SK-N-SH treated with all-trans-retinoic acid at 6 μM for 48 hours (cell line): Measurements from ENCODE around the gene CLHC1.

Experiments used
- ARNTL ChIP-seq: fragments of 450-650 bp; formaldehyde crosslinking; IDR thresholded peaks from 2 replicates; pipeline ENCODE4 v1.5.0; 2020; ENCODE audit warnings: low read depth, mild to moderate bottlenecking, moderate library complexity, borderline replicate concordance
- BACH2 ChIP-seq: fragments of 250-450 bp; sonication (Bioruptor Pico); IDR thresholded peaks from 2 replicates; pipeline ENCODE4 v1.9.0; 2021; ENCODE audit warnings: mild to moderate bottlenecking, borderline replicate concordance
- CREB5 ChIP-seq: fragments of 250-450 bp; sonication (Bioruptor Pico); IDR thresholded peaks from 2 replicates; pipeline ENCODE4 v1.5.1; 2020; ENCODE audit warnings: low read depth, mild to moderate bottlenecking, moderate library complexity
- ESRRG ChIP-seq: fragments of 250-450 bp; sonication (Bioruptor Pico); IDR thresholded peaks from 2 replicates; pipeline ENCODE4 v1.6.1; 2021; ENCODE audit warnings: mild to moderate bottlenecking
- ISL1 ChIP-seq: fragments of 250-450 bp; sonication (Bioruptor Pico); IDR thresholded peaks from 2 replicates; pipeline ENCODE4 v2.1.2; 2022; ENCODE audit warnings: mild to moderate bottlenecking, moderate library complexity
- OSR1 ChIP-seq: fragments of 250-450 bp; sonication (Bioruptor Pico); IDR thresholded peaks from 2 replicates; pipeline ENCODE4 v1.8.0; 2022; ENCODE audit warnings: moderate library complexity, mild to moderate bottlenecking, inconsistent platforms
- RARB ChIP-seq: fragments of 250-450 bp; sonication (Bioruptor Pico); IDR thresholded peaks from 2 replicates; pipeline ENCODE4 v1.8.0; 2021; ENCODE audit warnings: mild to moderate bottlenecking, moderate library complexity
- TOX ChIP-seq: fragments of 250-450 bp; sonication (Bioruptor Pico); IDR thresholded peaks from 2 replicates; pipeline ENCODE4 v1.8.0; 2021; ENCODE audit warnings: mild to moderate bottlenecking, moderate library complexity, borderline replicate concordance
- ZC3H10 ChIP-seq: fragments of 250-450 bp; sonication (Bioruptor Pico); IDR thresholded peaks from 2 replicates; pipeline ENCODE4 v1.5.1; 2021; ENCODE audit warnings: mild to moderate bottlenecking, moderate library complexity
- ZFP3 ChIP-seq: fragments of 250-450 bp; sonication (Bioruptor Pico); IDR thresholded peaks from 2 replicates; pipeline ENCODE4 v1.5.0; 2020; ENCODE audit warnings: mild to moderate bottlenecking, moderate library complexity
- ZNF565 ChIP-seq: fragments of 450-650 bp; formaldehyde crosslinking; conservative IDR thresholded peaks from 2 replicates; pipeline ENCODE4 v1.5.0; 2020; ENCODE audit warnings: low read depth, mild to moderate bottlenecking, moderate library complexity
- ZNF8 ChIP-seq: fragments of 450-650 bp; formaldehyde crosslinking; IDR thresholded peaks from 2 replicates; pipeline ENCODE4 v1.5.0; 2020; ENCODE audit warnings: mild to moderate bottlenecking, moderate library complexity
- TF ChIP-seq, protein P1 (sequence below): fragments of 250-450 bp; sonication (Bioruptor Pico); IDR thresholded peaks from 2 replicates; pipeline ENCODE4 v1.5.1; 2021; ENCODE audit warnings: mild to moderate bottlenecking, moderate library complexity
- TF ChIP-seq, protein P2 (sequence below): fragments of 250-450 bp; sonication (Bioruptor Pico); IDR thresholded peaks from 2 replicates; pipeline ENCODE4 v1.8.0; 2020; ENCODE audit warnings: mild to moderate bottlenecking, moderate library complexity, borderline replicate concordance

- TF ChIP-seq, protein P1, sequence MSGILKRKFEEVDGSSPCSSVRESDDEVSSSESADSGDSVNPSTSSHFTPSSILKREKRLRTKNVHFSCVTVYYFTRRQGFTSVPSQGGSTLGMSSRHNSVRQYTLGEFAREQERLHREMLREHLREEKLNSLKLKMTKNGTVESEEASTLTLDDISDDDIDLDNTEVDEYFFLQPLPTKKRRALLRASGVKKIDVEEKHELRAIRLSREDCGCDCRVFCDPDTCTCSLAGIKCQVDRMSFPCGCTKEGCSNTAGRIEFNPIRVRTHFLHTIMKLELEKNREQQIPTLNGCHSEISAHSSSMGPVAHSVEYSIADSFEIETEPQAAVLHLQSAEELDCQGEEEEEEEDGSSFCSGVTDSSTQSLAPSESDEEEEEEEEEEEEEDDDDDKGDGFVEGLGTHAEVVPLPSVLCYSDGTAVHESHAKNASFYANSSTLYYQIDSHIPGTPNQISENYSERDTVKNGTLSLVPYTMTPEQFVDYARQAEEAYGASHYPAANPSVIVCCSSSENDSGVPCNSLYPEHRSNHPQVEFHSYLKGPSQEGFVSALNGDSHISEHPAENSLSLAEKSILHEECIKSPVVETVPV (CRISPR knock-in tag) = no peak
- no peak for TF ChIP-seq ZC3H10
- TF ChIP-seq BACH2 (CRISPR knock-in tag) = no peak
- no peak for TF ChIP-seq ESRRG (CRISPR knock-in tag)
- no peak for TF ChIP-seq ISL1 (CRISPR knock-in tag)
- no peak for TF ChIP-seq ZNF8
- no peak for TF ChIP-seq RARB (CRISPR knock-in tag)
- TF ChIP-seq, protein P2, sequence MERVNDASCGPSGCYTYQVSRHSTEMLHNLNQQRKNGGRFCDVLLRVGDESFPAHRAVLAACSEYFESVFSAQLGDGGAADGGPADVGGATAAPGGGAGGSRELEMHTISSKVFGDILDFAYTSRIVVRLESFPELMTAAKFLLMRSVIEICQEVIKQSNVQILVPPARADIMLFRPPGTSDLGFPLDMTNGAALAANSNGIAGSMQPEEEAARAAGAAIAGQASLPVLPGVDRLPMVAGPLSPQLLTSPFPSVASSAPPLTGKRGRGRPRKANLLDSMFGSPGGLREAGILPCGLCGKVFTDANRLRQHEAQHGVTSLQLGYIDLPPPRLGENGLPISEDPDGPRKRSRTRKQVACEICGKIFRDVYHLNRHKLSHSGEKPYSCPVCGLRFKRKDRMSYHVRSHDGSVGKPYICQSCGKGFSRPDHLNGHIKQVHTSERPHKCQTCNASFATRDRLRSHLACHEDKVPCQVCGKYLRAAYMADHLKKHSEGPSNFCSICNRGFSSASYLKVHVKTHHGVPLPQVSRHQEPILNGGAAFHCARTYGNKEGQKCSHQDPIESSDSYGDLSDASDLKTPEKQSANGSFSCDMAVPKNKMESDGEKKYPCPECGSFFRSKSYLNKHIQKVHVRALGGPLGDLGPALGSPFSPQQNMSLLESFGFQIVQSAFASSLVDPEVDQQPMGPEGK (CRISPR knock-in tag) = no peak
- TF ChIP-seq ZFP3 (CRISPR knock-in tag) = no peak
- no peak for TF ChIP-seq ARNTL (CRISPR knock-in tag)
- no peak for TF ChIP-seq OSR1 (CRISPR knock-in tag)
- no peak for TF ChIP-seq CREB5 (CRISPR knock-in tag)
- no peak for TF ChIP-seq TOX (CRISPR knock-in tag)
- TF ChIP-seq ZNF565 (CRISPR knock-in tag) = no peak
These were observed 80.2 kb downstream of the CLHC1 start for GRCh38 chr2:55151733-55152433.
